Measurements from ENCODE around the gene LYZL2.
"Not testable (repeated sequence)": the region's sequence is repeated elsewhere in the genome, so short reads cannot be mapped to it uniquely, and the experiment has no call there.

LYZL2 gene

GRCh38 chr10:30639946-30640786, 10.6 kb upstream of the LYZL2 start:
- TF ChIP-seq CTCF (IDR thresholded peaks at IDR 0.05; ENCODE audit: low read length, missing control alignments) = peak; percentile 94
- H3K4me3 ChIP-seq (replicated peaks; ENCODE audit: low read depth, low read length) = no peak overlapping the region
- DNase-seq (ENCODE audit: low read depth) = peak; percentile 85

- peak; percentile 86 for DNase-seq (ENCODE audit: low read depth)
- no peak overlapping the region for H3K4me3 ChIP-seq (replicated peaks; ENCODE audit: low read depth, low read length)
Measured at GRCh38 chr10:30637881-30638467, 8.4 kb upstream of the LYZL2 start.

GRCh38 chr10:30631188-30631587, 1.6 kb upstream of the LYZL2 start:
- TF ChIP-seq CTCF (IDR thresholded peaks at IDR 0.05; ENCODE audit: low read length, missing control alignments) = no peak
- no peak for DNase-seq (ENCODE audit: low read depth)
- no peak overlapping the region for H3K4me3 ChIP-seq (replicated peaks; ENCODE audit: low read depth, low read length)

More at GRCh38 chr10:30637881-30638467, 8.4 kb upstream of the LYZL2 start:
- no peak for TF ChIP-seq CTCF (IDR thresholded peaks at IDR 0.05; ENCODE audit: low read length, missing control alignments)

- TF ChIP-seq CTCF (IDR thresholded peaks at IDR 0.05; ENCODE audit: low read length, missing control alignments) = no peak
- H3K4me3 ChIP-seq (replicated peaks; ENCODE audit: low read depth, low read length) = no peak overlapping the region
- peak; percentile 83 for DNase-seq (ENCODE audit: low read depth)
Measured at GRCh38 chr10:30630571-30630970, 1.0 kb upstream of the LYZL2 start.

- H3K4me3 ChIP-seq (replicated peaks; ENCODE audit: low read depth, low read length); DNase-seq (ENCODE audit: low read depth): not testable (repeated sequence)
Measured at GRCh38 chr10:30628576-30628975, 977 bp downstream of the LYZL2 start.

- DNase-seq (ENCODE audit: low read depth); H3K4me3 ChIP-seq (replicated peaks; ENCODE audit: low read depth, low read length): not testable (repeated sequence)
Measured at GRCh38 chr10:30626837-30627236, 2.7 kb downstream of the LYZL2 start.

- not testable (repeated sequence) for H3K4me3 ChIP-seq (replicated peaks; ENCODE audit: low read depth, low read length); DNase-seq (ENCODE audit: low read depth)
Measured at GRCh38 chr10:30626196-30626595, 3.4 kb downstream of the LYZL2 start.

- no peak overlapping the region for H3K4me3 ChIP-seq (replicated peaks; ENCODE audit: low read depth, low read length)
- no peak for DNase-seq (ENCODE audit: low read depth)
- TF ChIP-seq CTCF (IDR thresholded peaks at IDR 0.05; ENCODE audit: low read length, missing control alignments) = no peak
Measured at GRCh38 chr10:30625080-30625479, 4.5 kb downstream of the LYZL2 start.

All from fibroblast of pulmonary artery (primary cell).